ENCODE data around the gene PYGM. TPM values are rescaled to one million over a fixed set of nuclear protein-coding genes. Genes with fewer than 3 reads are reported as not detected.

The PYGM gene
- total and polyA plus RNA-seq, 2 donors (not counting 3 experiments of a cell fraction or from before 2014, with no cell fraction given), result 0.10 to 0.62 TPM

GRCh38 chr11:64772303-64773018, 12.7 kb upstream of the PYGM start:
- peaks cover 28% of the 10 kb centered on the region for H4K20me1 ChIP-seq (replicated peaks; ENCODE audit: control insufficient read depth, extremely low read depth, insufficient read depth, low read length)

More at GRCh38 chr11:64772303-64773018, 12.7 kb upstream of the PYGM start:
- Histone ChIP-seq H3K4me1 (ENCODE audit: control insufficient read depth, extremely low read depth, insufficient read depth, low read length) (peaks cover 33% of the 10 kb centered on the region), H3K27ac (ENCODE audit: insufficient read depth, low read depth, low read length) (peak overlapping the region; percentile 63), H3K9me3 (replicated peaks; ENCODE audit: control insufficient read depth, insufficient read depth, low read length) (no peaks in the 10 kb centered on the region), H3K36me3 (ENCODE audit: control insufficient read depth in 2 of 2, extremely low read depth in 1 of 2, insufficient read depth in 2 of 2, low read length in 2 of 2) (peaks cover 58 to 75% of the 10 kb centered on the region in 2 experiments), H3K27me3 (ENCODE audit: control insufficient read depth in 2 of 2, insufficient read depth in 2 of 2, low read length in 2 of 2) (no peaks in the 10 kb centered on the region), H3K4me2 (ENCODE audit: insufficient read depth, low read length) (peak overlapping the region; percentile 48), H3K79me2 (ENCODE audit: control insufficient read depth, insufficient read depth, low read length) (peaks cover 92% of the 10 kb centered on the region), H3K9ac (replicated peaks; ENCODE audit: extremely low read depth, insufficient read depth, low read length) (peak overlapping the region; percentile 18), H3K9me1 (replicated peaks; ENCODE audit: control insufficient read depth, extremely low read depth, insufficient read depth, low read length) (no peaks in the 10 kb centered on the region), H2AFZ (ENCODE audit: low read depth, low read length) (no peak overlapping the region), H3K4me3 (replicated peaks in 1 of 3; ENCODE audit: insufficient read depth in 1 of 3, low read depth in 1 of 3, low read length in 3 of 3) (no peak overlapping the region)
- TF ChIP-seq MAX (IDR thresholded peaks at IDR 0.05; ENCODE audit: insufficient read depth, insufficient read length) (no peak), GATA2 (IDR thresholded peaks at IDR 0.05; ENCODE audit: insufficient read depth, insufficient read length, low read depth, low read length) (no peak), MYC (IDR thresholded peaks at IDR 0.05; ENCODE audit: low read depth, low read length) (no peak), CTCF (IDR thresholded peaks at IDR 0.05; ENCODE audit: extremely low read depth in 1 of 2, insufficient read depth in 1 of 2, low read depth in 1 of 2, low read length in 2 of 2) (no peak), FOS (IDR thresholded peaks at IDR 0.05; ENCODE audit: borderline replicate concordance, insufficient read depth, low read length) (peak; percentile 17), JUN (IDR thresholded peaks at IDR 0.05; ENCODE audit: borderline replicate concordance, insufficient read depth, insufficient read length, low read depth) (peak; percentile 38), EZH2 (IDR thresholded peaks at IDR 0.05; ENCODE audit: borderline replicate concordance, low read depth, low read length, severe bottlenecking) (no peak), POLR2A (IDR thresholded peaks at IDR 0.05; ENCODE audit: low read depth, low read length) (no peak), POLR2AphosphoS5 (IDR thresholded peaks at IDR 0.05; ENCODE audit: insufficient read depth, low read depth, low read length) (no peak)
- DNase-seq (ENCODE audit: low read depth, low spot score), result peak; percentile 48
- FAIRE-seq, result no peak
- ChIA-PET CTCF (interaction anchor here (0.7 to 1.5 kb wide), 4 partner anchors 9 to 1116 kb away, joined by 3 to 12 read pairs (median 6); partner anchors contain the start of genes FIBP and PYGM), POLR2A (interaction anchor here (0.7 to 0.8 kb wide), 2 partner anchors 9 to 1285 kb away, joined by 4 to 8 read pairs; no protein-coding TSS in a partner anchor)
- intact Hi-C loops (cut with micrococcal nuclease), result no loop called here
- no TSS peak for BruUV-seq (replicated peaks)
- dilution Hi-C loops (cut with MboI; ENCODE audit: extremely low pct_ligation_motif_present, low sequenced_read_pairs), result no loop called here

Data from endothelial cell of umbilical vein (primary cell).